ENCODE results near the gene STRN3. TPM values are rescaled to one million over a fixed set of nuclear protein-coding genes. Genes with fewer than 3 reads are reported as not detected.

Gene STRN3
- total and polyA plus RNA-seq, 2 experiments from 2014 or later: 25.6 to 44.2 TPM

DNA sequence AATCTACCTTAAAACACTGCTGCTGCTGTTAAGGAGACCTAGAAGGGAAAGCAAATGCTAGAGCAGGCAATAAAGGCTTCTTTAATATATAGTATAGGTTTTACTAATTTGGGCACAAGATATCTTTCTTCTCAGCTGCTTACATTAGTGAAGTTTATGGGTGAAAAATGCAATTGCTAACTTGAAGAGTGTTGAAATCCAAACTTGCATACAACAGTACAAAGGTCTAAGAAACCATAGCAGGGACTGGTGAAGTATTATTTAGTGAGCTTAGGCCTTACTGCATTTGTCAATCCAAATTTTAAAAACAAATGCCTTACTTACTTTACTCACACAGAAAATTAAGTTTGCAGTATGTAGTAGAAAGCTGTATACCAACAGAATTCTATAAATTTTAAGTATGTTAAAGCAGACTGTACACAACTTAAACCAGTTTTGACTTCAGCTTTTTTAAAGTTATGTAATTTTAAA, 2.1 kb downstream of the STRN3 start:
- Histone ChIP-seq H3K9me2 (ENCODE audit: insufficient read depth) (no peaks in the 10 kb centered on the region), H2AFZ (no peak overlapping the region), H3K79me2 (ENCODE audit: insufficient read depth) (peaks cover 82% of the 10 kb centered on the region), H3K36me3 (ENCODE audit: low read depth) (no peaks in the 10 kb centered on the region; the same call in 1 of the 2 replicates), H3F3A (ENCODE audit: insufficient read depth) (peaks cover 26% of the 10 kb centered on the region), H3K27me3 (replicated peaks; ENCODE audit: insufficient read depth) (no peaks in the 10 kb centered on the region), H3K9ac (peak overlapping the region; percentile 99), H3K4me3 (peak overlapping the region; percentile 98), H4K20me1 (ENCODE audit: insufficient read depth) (peaks cover 7% of the 10 kb centered on the region; the same call in 1 of the 2 replicates), H3K4me2 (ENCODE audit: unreplicated experiment) (peak overlapping the region; percentile 100), H3K9me3 (ENCODE audit: low read depth) (no peaks in the 10 kb centered on the region), H3K4me1 (ENCODE audit: insufficient read depth) (peaks cover 29% of the 10 kb centered on the region), H3K27ac (no peak overlapping the region)
- TF ChIP-seq EZH2phosphoT487 (IDR thresholded peaks at IDR 0.05; ENCODE audit: insufficient read depth, low read depth) (no peak), EZH2 (IDR thresholded peaks at IDR 0.05; ENCODE audit: insufficient read depth, poor library complexity, severe bottlenecking) (no peak)
- in situ Hi-C loops (cut with MboI): no loop called here
- peak; percentile 13 for DNase-seq

DNA sequence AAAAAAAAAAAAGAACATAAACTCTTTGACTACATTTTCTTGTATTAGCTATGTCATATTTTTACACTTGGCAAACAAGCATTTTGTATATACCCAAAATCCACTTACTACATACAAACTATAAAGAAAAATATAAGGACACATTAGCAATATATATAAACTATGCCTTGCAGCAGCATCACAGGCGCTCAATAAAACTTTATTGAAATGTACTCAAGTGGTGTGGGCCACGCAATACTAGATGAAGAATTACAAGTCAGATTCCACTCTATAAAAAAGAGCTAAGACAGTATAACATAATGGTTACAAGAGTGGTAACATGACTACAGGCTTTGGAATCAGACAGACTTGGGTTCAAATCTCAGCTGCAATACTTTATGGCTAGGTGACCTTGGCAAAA, 3.8 kb downstream of the STRN3 start:
- DNase-seq: no peak
- Histone ChIP-seq H2AFZ (no peak overlapping the region), H3K4me2 (ENCODE audit: unreplicated experiment) (no peak overlapping the region), H3K4me3 (no peak overlapping the region), H3K9me3 (ENCODE audit: low read depth) (no peaks in the 10 kb centered on the region), H3K4me1 (ENCODE audit: insufficient read depth) (peaks cover 21% of the 10 kb centered on the region), H4K20me1 (ENCODE audit: insufficient read depth) (peaks cover 7% of the 10 kb centered on the region; the same call in 1 of the 2 replicates), H3K79me2 (ENCODE audit: insufficient read depth) (peaks cover 87% of the 10 kb centered on the region), H3F3A (ENCODE audit: insufficient read depth) (peaks cover 20% of the 10 kb centered on the region), H3K36me3 (ENCODE audit: low read depth) (peaks cover 6% of the 10 kb centered on the region; the same call in 1 of the 2 replicates), H3K27me3 (replicated peaks; ENCODE audit: insufficient read depth) (no peaks in the 10 kb centered on the region), H3K27ac (no peak overlapping the region), H3K9ac (no peak overlapping the region), H3K9me2 (ENCODE audit: insufficient read depth) (no peaks in the 10 kb centered on the region)
- in situ Hi-C loops (cut with MboI): no loop called here
- no peak for TF ChIP-seq EZH2phosphoT487 (IDR thresholded peaks at IDR 0.05; ENCODE audit: insufficient read depth, low read depth)
- TF ChIP-seq EZH2 (IDR thresholded peaks at IDR 0.05; ENCODE audit: insufficient read depth, poor library complexity, severe bottlenecking): no peak
- WGBS, 2 experiments (ENCODE audit: low coverage in 1 of 2, low lambda C conversion rate in 2 of 2, missing lambda C conversion rate in 2 of 2): 71 to 75% methylated on average over 2 of the region's 2 CpGs

DNA sequence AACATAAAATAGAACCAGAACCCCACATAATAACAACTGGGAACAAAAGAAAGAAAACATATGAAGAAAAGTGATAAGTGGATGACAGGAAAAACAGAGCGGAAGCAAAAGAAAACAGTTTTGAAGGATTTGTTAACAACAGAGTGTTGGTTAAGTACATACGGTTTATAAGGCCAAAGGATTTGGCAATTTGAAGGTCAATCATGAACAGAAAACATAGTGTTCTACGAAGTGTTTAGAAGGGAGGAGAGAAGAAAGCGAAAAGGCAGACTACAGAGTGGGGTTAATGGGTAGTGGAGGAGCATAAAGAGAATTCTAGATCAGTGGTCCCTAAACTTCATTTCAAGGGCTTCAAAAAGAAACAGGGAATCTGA, 4.6 kb downstream of the STRN3 start:
- no peak overlapping the region for H3K27ac ChIP-seq
- no peaks in the 10 kb centered on the region for H3K27me3 ChIP-seq (replicated peaks; ENCODE audit: insufficient read depth)

DNA sequence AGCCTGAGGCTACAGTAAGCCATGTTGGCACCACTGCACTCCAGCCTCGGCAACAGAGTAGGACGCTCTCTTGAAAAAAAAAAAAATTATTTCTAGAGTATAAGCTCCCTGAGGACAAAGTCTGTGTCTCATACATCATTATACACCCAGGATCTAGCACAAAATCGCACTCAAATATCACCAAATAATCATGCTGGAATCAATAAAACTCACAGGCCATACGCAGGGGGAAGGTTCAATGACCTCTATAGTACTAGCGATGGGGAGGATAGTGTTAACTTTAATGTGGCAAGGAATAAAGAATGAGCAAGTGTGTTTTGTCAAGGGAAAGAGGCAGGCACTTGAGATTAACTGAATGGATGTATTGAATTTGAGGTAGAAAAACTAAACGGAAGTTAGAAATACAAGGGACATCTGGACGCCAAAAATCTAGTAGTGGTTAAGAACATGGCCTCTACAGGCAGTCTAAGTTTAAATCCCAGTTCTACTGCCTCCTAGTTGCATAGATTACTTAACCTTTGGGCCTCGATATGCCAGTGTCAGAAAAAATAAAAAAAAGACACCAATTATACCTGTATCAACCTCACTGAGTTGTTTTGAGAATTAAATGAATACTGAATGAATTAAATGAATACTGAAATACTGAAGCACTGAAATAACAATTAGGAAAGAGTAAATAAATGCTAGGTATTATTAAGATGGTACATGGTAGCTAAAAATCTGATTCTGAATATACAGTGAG, 5.2 kb downstream of the STRN3 start:
- DNase-seq: no peak
- WGBS, 2 experiments (ENCODE audit: low coverage in 1 of 2, low lambda C conversion rate in 2 of 2, missing lambda C conversion rate in 2 of 2): 89 to 95% methylated on average over 8 of the region's 8 CpGs
- Histone ChIP-seq H3K27ac (no peak overlapping the region), H3K36me3 (ENCODE audit: low read depth) (peaks cover 6% of the 10 kb centered on the region; the same call in 1 of the 2 replicates), H3K4me1 (ENCODE audit: insufficient read depth) (peaks cover 20% of the 10 kb centered on the region), H3K9me2 (ENCODE audit: insufficient read depth) (no peaks in the 10 kb centered on the region), H3K9me3 (ENCODE audit: low read depth) (no peaks in the 10 kb centered on the region), H2AFZ (no peak overlapping the region), H3K79me2 (ENCODE audit: insufficient read depth) (peaks cover 100% of the 10 kb centered on the region), H3K4me2 (ENCODE audit: unreplicated experiment) (no peak overlapping the region), H3F3A (ENCODE audit: insufficient read depth) (peaks cover 13% of the 10 kb centered on the region), H4K20me1 (ENCODE audit: insufficient read depth) (peaks cover 7% of the 10 kb centered on the region; the same call in 1 of the 2 replicates), H3K4me3 (no peak overlapping the region), H3K27me3 (replicated peaks; ENCODE audit: insufficient read depth) (no peaks in the 10 kb centered on the region), H3K9ac (no peak overlapping the region)
- TF ChIP-seq EZH2phosphoT487 (IDR thresholded peaks at IDR 0.05; ENCODE audit: insufficient read depth, low read depth): no peak
- TF ChIP-seq EZH2 (IDR thresholded peaks at IDR 0.05; ENCODE audit: insufficient read depth, poor library complexity, severe bottlenecking): no peak
- in situ Hi-C loops (cut with MboI): no loop called here

More for the DNA sequence above, 4.6 kb downstream of the STRN3 start:
- 97 to 98% methylated on average over 4 of the region's 4 CpGs for WGBS, 2 experiments (ENCODE audit: low coverage in 1 of 2, low lambda C conversion rate in 2 of 2, missing lambda C conversion rate in 2 of 2)
- H3K79me2 ChIP-seq (ENCODE audit: insufficient read depth): peaks cover 95% of the 10 kb centered on the region
- peaks cover 6% of the 10 kb centered on the region; the same call in 1 of the 2 replicates for H3K36me3 ChIP-seq (ENCODE audit: low read depth)
- no peak for DNase-seq
- H3K4me2 ChIP-seq (ENCODE audit: unreplicated experiment): no peak overlapping the region
- TF ChIP-seq EZH2 (IDR thresholded peaks at IDR 0.05; ENCODE audit: insufficient read depth, poor library complexity, severe bottlenecking): no peak
- TF ChIP-seq EZH2phosphoT487 (IDR thresholded peaks at IDR 0.05; ENCODE audit: insufficient read depth, low read depth): no peak
- no peak overlapping the region for H2AFZ ChIP-seq
- peaks cover 20% of the 10 kb centered on the region for H3K4me1 ChIP-seq (ENCODE audit: insufficient read depth)
- H3K9me2 ChIP-seq (ENCODE audit: insufficient read depth): no peaks in the 10 kb centered on the region
- H3K4me3 ChIP-seq: no peak overlapping the region
- H4K20me1 ChIP-seq (ENCODE audit: insufficient read depth): peaks cover 7% of the 10 kb centered on the region; the same call in 1 of the 2 replicates
- no peaks in the 10 kb centered on the region for H3K9me3 ChIP-seq (ENCODE audit: low read depth)
- H3K9ac ChIP-seq: no peak overlapping the region
- in situ Hi-C loops (cut with MboI): no loop called here
- peaks cover 13% of the 10 kb centered on the region for H3F3A ChIP-seq (ENCODE audit: insufficient read depth)

Data from GM23248 (cell line).